EL (cell line): ENCODE results near the gene ICOSLG.
"Not testable (repeated sequence)": the region's sequence is repeated elsewhere in the genome, so short reads cannot be mapped to it uniquely, and the experiment has no call there.

Experiments used
- DNase-seq: peaks from one replicate; pipeline ENCODE4 v3.0.0-alpha.2; 2016

Gene ICOSLG

GRCh38 chr21:44220674-44221073 is 20.1 kb downstream of the ICOSLG start:
- DNase-seq: not testable (repeated sequence)

GRCh38 chr21:44218461-44218860 is 22.3 kb downstream of the ICOSLG start:
- not testable (repeated sequence) for DNase-seq

- DNase-seq: not testable (repeated sequence)
These were observed 28.8 kb downstream of the ICOSLG start for GRCh38 chr21:44211978-44212377.

- DNase-seq: not testable (repeated sequence)
These were observed 29.2 kb downstream of the ICOSLG start for GRCh38 chr21:44211574-44211973.

GRCh38 chr21:44207860-44208646 is 32.7 kb downstream of the ICOSLG start:
- DNase-seq: peak; percentile 3

- DNase-seq: not testable (repeated sequence)
These were observed 33.8 kb downstream of the ICOSLG start for GRCh38 chr21:44206698-44207676.

- not testable (repeated sequence) for DNase-seq
These were observed 34.6 kb downstream of the ICOSLG start for GRCh38 chr21:44206187-44206586.

- not testable (repeated sequence) for DNase-seq
These were observed 38.0 kb downstream of the ICOSLG start for GRCh38 chr21:44202590-44203299.

- DNase-seq: not testable (repeated sequence)
These were observed 40.7 kb downstream of the ICOSLG start for GRCh38 chr21:44199997-44200396.

- no peak for DNase-seq
These were observed 41.3 kb downstream of the ICOSLG start for GRCh38 chr21:44199448-44199847.

- not testable (repeated sequence) for DNase-seq
These were observed 43.6 kb downstream of the ICOSLG start for GRCh38 chr21:44197156-44197516.

- DNase-seq: peak; percentile 5
These were observed 44.3 kb downstream of the ICOSLG start for GRCh38 chr21:44196212-44197155.

- not testable (repeated sequence) for DNase-seq
These were observed 45.9 kb downstream of the ICOSLG start for GRCh38 chr21:44194888-44195287.

GRCh38 chr21:44194451-44194850 is 46.3 kb downstream of the ICOSLG start:
- not testable (repeated sequence) for DNase-seq

- not testable (repeated sequence) for DNase-seq
These were observed 47.6 kb downstream of the ICOSLG start for GRCh38 chr21:44193108-44193507.

- not testable (repeated sequence) for DNase-seq
These were observed 50.1 kb downstream of the ICOSLG start for GRCh38 chr21:44190349-44191271.

- DNase-seq: not testable (repeated sequence)
These were observed 55.9 kb downstream of the ICOSLG start for GRCh38 chr21:44184862-44185261.

- DNase-seq: not testable (repeated sequence)
These were observed 58.5 kb downstream of the ICOSLG start for GRCh38 chr21:44182202-44182601.

- not testable (repeated sequence) for DNase-seq
These were observed 59.2 kb downstream of the ICOSLG start for GRCh38 chr21:44181506-44181905.

- not testable (repeated sequence) for DNase-seq
These were observed 64.6 kb downstream of the ICOSLG start for GRCh38 chr21:44176127-44176526.
